HepG2 (cell line): ENCODE measurements around the gene ATP8B1. TPM values are rescaled to one million over a fixed set of nuclear protein-coding genes. Genes with fewer than 3 reads are reported as not detected.
A peak's percentile ranks its signal among the peaks of the same experiment; 100 is the strongest.

Source experiments
- EED ChIP-seq: sonication (generic); formaldehyde crosslinking; IDR thresholded peaks from 2 replicates; pipeline ENCODE4 v1.5.0; 2020; ENCODE audit warnings: mild to moderate bottlenecking, missing genetic modification reagents
- EHMT2 ChIP-seq: fragments of 200-600 bp; sonication (generic); IDR thresholded peaks from 2 replicates; pipeline ENCODE4 v1.7.0; 2017; ENCODE audit warnings: antibody characterized with exemption, low read depth, low read length, borderline replicate concordance
- FOSL2 ChIP-seq: sonication (generic); formaldehyde crosslinking; IDR thresholded peaks from 2 replicates; pipeline ENCODE4 v1.4.0; 2020; ENCODE audit warnings: missing genetic modification reagents
- HIC2 ChIP-seq: sonication (generic); formaldehyde crosslinking; IDR thresholded peaks from 2 replicates; pipeline ENCODE4 v1.9.0; 2022; ENCODE audit warnings: low read depth, missing genetic modification reagents
- KDM1A ChIP-seq: IDR thresholded peaks from 2 replicates; pipeline ENCODE4 v1.6.1; 2016; ENCODE audit warnings: missing compliant biosample characterization
- MED1 ChIP-seq: sonication (generic); formaldehyde crosslinking; IDR thresholded peaks from 2 replicates; pipeline ENCODE4 v1.4.0; 2020; ENCODE audit warnings: missing genetic modification reagents
- NFIC ChIP-seq: IDR thresholded peaks from 2 replicates; pipeline ENCODE4 v1.6.1; 2012; ENCODE audit warnings: mild to moderate bottlenecking, low read length, inconsistent platforms
- NFKB2 ChIP-seq: sonication (generic); formaldehyde crosslinking; IDR thresholded peaks from 2 replicates; pipeline ENCODE4 v1.4.0; 2020; ENCODE audit warnings: missing genetic modification reagents, borderline replicate concordance
- SP1 ChIP-seq, 2 experiments: fragments of 450-650 bp in 1 of 2; sonication (generic) in 1 of 2; formaldehyde crosslinking in 1 of 2; IDR thresholded peaks; 2 replicates each; pipeline versions ENCODE4 v1.4.0 to v1.6.1; 2016 to 2020; ENCODE audit warnings: missing genetic modification reagents in 1 of 2
- TCF7L2 ChIP-seq: IDR thresholded peaks from 2 replicates; pipeline ENCODE4 v1.6.1; 2011; ENCODE audit warnings: mild to moderate bottlenecking, low read depth, low read length, moderate library complexity
- ZBED4 ChIP-seq: sonication (generic); formaldehyde crosslinking; IDR thresholded peaks from 2 replicates; pipeline ENCODE4 v1.4.0; 2020; ENCODE audit warnings: missing genetic modification reagents, borderline replicate concordance
- ZNF280B ChIP-seq: sonication (generic); formaldehyde crosslinking; IDR thresholded peaks from 2 replicates; pipeline ENCODE4 v1.5.0; 2020; ENCODE audit warnings: missing genetic modification reagents, mild to moderate bottlenecking, borderline replicate concordance
- ZNF337 ChIP-seq: sonication (generic); formaldehyde crosslinking; IDR thresholded peaks from 2 replicates; pipeline ENCODE4 v1.5.1; 2020; ENCODE audit warnings: missing genetic modification reagents, low read depth, mild to moderate bottlenecking, borderline replicate concordance
- ZNF562 ChIP-seq: sonication (generic); formaldehyde crosslinking; IDR thresholded peaks from 2 replicates; pipeline ENCODE4 v1.8.0; 2022; ENCODE audit warnings: missing genetic modification reagents, borderline replicate concordance
- ZNF639 ChIP-seq: conservative IDR thresholded peaks from 2 replicates; pipeline ENCODE4 v1.6.1; 2018; ENCODE audit warnings: missing genetic modification reagents
- ZNF704 ChIP-seq: sonication (generic); formaldehyde crosslinking; IDR thresholded peaks from 2 replicates; pipeline ENCODE4 v1.8.1; 2023; ENCODE audit warnings: mild to moderate bottlenecking, inconsistent platforms, moderate library complexity, missing genetic modification reagents, borderline replicate concordance
- ZNF749 ChIP-seq: sonication (generic); formaldehyde crosslinking; IDR thresholded peaks from 2 replicates; pipeline ENCODE4 v1.8.0; 2022; ENCODE audit warnings: mild to moderate bottlenecking, missing genetic modification reagents, moderate library complexity, borderline replicate concordance
- ZNF83 ChIP-seq: sonication (generic); formaldehyde crosslinking; IDR thresholded peaks from 2 replicates; pipeline ENCODE4 v1.4.0; 2020; ENCODE audit warnings: missing genetic modification reagents, mild to moderate bottlenecking, borderline replicate concordance
- ZSCAN25 ChIP-seq: sonication (generic); formaldehyde crosslinking; IDR thresholded peaks from 2 replicates; pipeline ENCODE4 v1.8.0; 2022; ENCODE audit warnings: mild to moderate bottlenecking, missing genetic modification reagents
- polyA plus RNA-seq, 8 experiments: library from polyadenylated mRNA; depleted of rRNA in 3 of 8; stranded (reverse) in 7 of 8; unstranded in 1 of 8; fragments of >200 nt; fragmentation: Illumina TruSeq in 4 of 8; extraction: Trizol in 4 of 8; gene quantifications; 2 replicates each; pipeline versions ENCODE4 v1.2.1 to v1.2.3, GENCODE V29; 2011 to 2016; ENCODE audit warnings: low read depth in 4 of 8, missing spikeins in 1 of 8, mixed read lengths in 1 of 8; ENCODE audit not compliant: insufficient read depth in 1 of 8
- total RNA-seq, 5 experiments: library from RNA; depleted of rRNA; stranded (reverse); fragments of >200 nt; fragmentation: Illumina TruSeq; extraction: Trizol; gene quantifications; 2 replicates each; pipeline ENCODE4 v1.2.3, GENCODE V29; 2016; ENCODE audit warnings: low read depth in 1 of 5

The ATP8B1 gene
- total and polyA plus RNA-seq, 2 of the 13 experiments (the other 11 are each of a cell fraction or from before 2014, with no cell fraction given) = 2.8 to 4.0 TPM

- TF ChIP-seq HIC2 (CRISPR knock-in tag) (peak; percentile 91), FOSL2 (peak; percentile 88), TCF7L2 (no peak), KDM1A (CRISPR knock-in tag) (no peak), SP1 (IDR thresholded peaks at IDR 0.05) (no peak), SP1 (CRISPR knock-in tag; IDR thresholded peaks at IDR 0.05) (no peak), ZNF749 (CRISPR knock-in tag) (no peak), ZNF280B (CRISPR knock-in tag) (no peak), ZNF639 (CRISPR knock-in tag) (0 out of 2 replicates have a peak, but pooled peaks have one; percentile 19), ZSCAN25 (CRISPR knock-in tag) (0 out of 2 replicates have a peak, but pooled peaks have one; percentile 21), NFKB2 (CRISPR knock-in tag) (no peak), ZNF562 (CRISPR knock-in tag) (no peak), NFIC (peak; percentile 79), ZBED4 (no peak), EHMT2 (no peak), MED1 (peak; percentile 89), ZNF704 (CRISPR knock-in tag) (no peak), ZNF83 (CRISPR knock-in tag) (no peak), ZNF337 (CRISPR knock-in tag) (no peak), EED (CRISPR knock-in tag) (no peak)
Observed at GRCh38 chr18:57797209-57797651, 5.9 kb downstream of the ATP8B1 start (continued).
